Activated naive CD4-positive, alpha-beta T cell treated with anti-CD3 and anti-CD28 coated beads, Interleukin-2, amount 10 ng/mL, durations not matched to agents 7 days and 5 days (primary cell): ENCODE data around the gene MTRR.

Experiments used
- CTCF ChIA-PET: fragments of 350-600 bp; sonication (Branson Sonifier 250); formaldehyde crosslinking; loops from one replicate; lab custom pipeline; 2021; ENCODE audit warnings: antibody characterized with exemption; lab: Charles Lee
- DNase-seq: peaks from one replicate; pipeline ENCODE4 v3.0.0-alpha.2; 2020
- H3K27ac Mint-ChIP-seq: one replicate; pipeline ENCODE4 v1.8.0; 2021; ENCODE audit warnings: mild to moderate bottlenecking, moderate library complexity, mixed read lengths
- H3K27me3 Mint-ChIP-seq: one replicate; pipeline ENCODE4 v1.8.0; 2021; ENCODE audit warnings: mild to moderate bottlenecking, mixed read lengths
- H3K36me3 Mint-ChIP-seq: one replicate; pipeline ENCODE4 v1.8.0; 2021; ENCODE audit warnings: mixed read lengths
- H3K4me1 Mint-ChIP-seq: one replicate; pipeline ENCODE4 v1.8.0; 2021; ENCODE audit warnings: mixed read lengths
- H3K4me3 Mint-ChIP-seq: one replicate; pipeline ENCODE4 v1.8.0; 2021; ENCODE audit warnings: mild to moderate bottlenecking, moderate library complexity, mixed read lengths
- H3K9me3 Mint-ChIP-seq: one replicate; pipeline ENCODE4 v1.8.0; 2021; ENCODE audit warnings: mixed read lengths

The MTRR gene

GRCh38 chr5:7868773-7869473 is at the start of gene MTRR, which contains the start of gene FASTKD3:
MTRR (plus strand) TSS chr5:7869148; CDS start chr5:7870795, 1,647 bp downstream.
FASTKD3 (minus strand) TSS chr5:7869031; CDS start chr5:7868083, 948 bp downstream.
- H3K9me3 Mint-ChIP-seq: no peaks in the 10 kb centered on the region
- CTCF ChIA-PET: interaction anchor here (1.7 to 3.6 kb wide), 2 partner anchors 11 to 18 kb away, joined by 6 to 28 read pairs; no protein-coding TSS in a partner anchor
- peak; percentile 94 for DNase-seq
- peak within 1 kb of the TSS; percentile 86 for H3K4me3 Mint-ChIP-seq
- peaks cover 68% of the 10 kb centered on the region for H3K4me1 Mint-ChIP-seq
- H3K36me3 Mint-ChIP-seq: peaks cover 37% of the 10 kb centered on the region
- no peaks in the 10 kb centered on the region for H3K27me3 Mint-ChIP-seq
- peak within 1 kb of the TSS; percentile 92 for H3K27ac Mint-ChIP-seq

- no peaks in the 10 kb centered on the region for H3K4me1 Mint-ChIP-seq
- H3K4me3 Mint-ChIP-seq: no peak overlapping the region
- no peaks in the 10 kb centered on the region for H3K36me3 Mint-ChIP-seq
- DNase-seq: no peak
- H3K27ac Mint-ChIP-seq: no peak overlapping the region
- CTCF ChIA-PET: interaction anchor here (1.2 kb wide), 1 partner anchor 1002 kb away, joined by 3 read pairs; no protein-coding TSS in a partner anchor
- peaks cover 17% of the 10 kb centered on the region for H3K27me3 Mint-ChIP-seq
- H3K9me3 Mint-ChIP-seq: no peaks in the 10 kb centered on the region
These were observed 46.5 kb upstream of the MTRR start for GRCh38 chr5:7822449-7822848.

GRCh38 chr5:7823594-7823993 is 45.4 kb upstream of the MTRR start:
- Mint-ChIP-seq H3K9me3 (no peaks in the 10 kb centered on the region), H3K36me3 (no peaks in the 10 kb centered on the region), H3K4me1 (no peaks in the 10 kb centered on the region), H3K27me3 (peaks cover 17% of the 10 kb centered on the region), H3K27ac (no peak overlapping the region), H3K4me3 (no peak overlapping the region)
- DNase-seq: no peak
- CTCF ChIA-PET: no interaction called here

- DNase-seq: no peak
- Mint-ChIP-seq H3K4me3 (no peak overlapping the region), H3K9me3 (no peaks in the 10 kb centered on the region), H3K27me3 (peaks cover 14% of the 10 kb centered on the region), H3K4me1 (no peaks in the 10 kb centered on the region), H3K27ac (no peak overlapping the region), H3K36me3 (no peaks in the 10 kb centered on the region)
- CTCF ChIA-PET: no interaction called here
These were observed 44.0 kb upstream of the MTRR start for GRCh38 chr5:7824995-7825394.

GRCh38 chr5:7825630-7826029 is 43.3 kb upstream of the MTRR start:
- no peaks in the 10 kb centered on the region for H3K9me3 Mint-ChIP-seq
- CTCF ChIA-PET: no interaction called here
- no peak overlapping the region for H3K27ac Mint-ChIP-seq
- DNase-seq: no peak
- no peaks in the 10 kb centered on the region for H3K36me3 Mint-ChIP-seq
- peaks cover 13% of the 10 kb centered on the region for H3K27me3 Mint-ChIP-seq
- H3K4me3 Mint-ChIP-seq: no peak overlapping the region
- H3K4me1 Mint-ChIP-seq: no peaks in the 10 kb centered on the region

GRCh38 chr5:7827610-7828009 is 41.3 kb upstream of the MTRR start:
- no peaks in the 10 kb centered on the region for H3K9me3 Mint-ChIP-seq
- CTCF ChIA-PET: no interaction called here
- DNase-seq: no peak
- no peaks in the 10 kb centered on the region for H3K4me1 Mint-ChIP-seq
- H3K27ac Mint-ChIP-seq: no peak overlapping the region
- H3K4me3 Mint-ChIP-seq: no peak overlapping the region
- peaks cover 6% of the 10 kb centered on the region for H3K27me3 Mint-ChIP-seq
- H3K36me3 Mint-ChIP-seq: no peaks in the 10 kb centered on the region

GRCh38 chr5:7828269-7828668 is 40.7 kb upstream of the MTRR start:
- Mint-ChIP-seq H3K4me1 (no peaks in the 10 kb centered on the region), H3K27ac (no peak overlapping the region), H3K9me3 (no peaks in the 10 kb centered on the region), H3K27me3 (peaks cover 6% of the 10 kb centered on the region), H3K4me3 (no peak overlapping the region), H3K36me3 (no peaks in the 10 kb centered on the region)
- no peak for DNase-seq
- CTCF ChIA-PET: no interaction called here

- Mint-ChIP-seq H3K9me3 (no peaks in the 10 kb centered on the region), H3K4me1 (no peaks in the 10 kb centered on the region), H3K4me3 (no peak overlapping the region), H3K36me3 (no peaks in the 10 kb centered on the region), H3K27ac (no peak overlapping the region), H3K27me3 (no peaks in the 10 kb centered on the region)
- no peak for DNase-seq
- CTCF ChIA-PET: no interaction called here
These were observed 34.0 kb upstream of the MTRR start for GRCh38 chr5:7834982-7835381.

GRCh38 chr5:7837403-7837802 is 31.5 kb upstream of the MTRR start:
- H3K4me3 Mint-ChIP-seq: no peak overlapping the region
- no peaks in the 10 kb centered on the region for H3K4me1 Mint-ChIP-seq
- CTCF ChIA-PET: no interaction called here
- no peaks in the 10 kb centered on the region for H3K9me3 Mint-ChIP-seq
- H3K27ac Mint-ChIP-seq: no peak overlapping the region
- no peaks in the 10 kb centered on the region for H3K27me3 Mint-ChIP-seq
- no peaks in the 10 kb centered on the region for H3K36me3 Mint-ChIP-seq
- DNase-seq: no peak

- H3K9me3 Mint-ChIP-seq: no peaks in the 10 kb centered on the region
- CTCF ChIA-PET: no interaction called here
- no peak overlapping the region for H3K4me3 Mint-ChIP-seq
- peaks cover 22% of the 10 kb centered on the region for H3K27me3 Mint-ChIP-seq
- H3K36me3 Mint-ChIP-seq: no peaks in the 10 kb centered on the region
- H3K4me1 Mint-ChIP-seq: no peaks in the 10 kb centered on the region
- no peak for DNase-seq
- H3K27ac Mint-ChIP-seq: no peak overlapping the region
These were observed 26.4 kb upstream of the MTRR start for GRCh38 chr5:7842531-7842930.

GRCh38 chr5:7844901-7845300 is 24.0 kb upstream of the MTRR start:
- Mint-ChIP-seq H3K4me1 (peaks cover 3% of the 10 kb centered on the region), H3K4me3 (no peak overlapping the region), H3K27ac (no peak overlapping the region), H3K9me3 (no peaks in the 10 kb centered on the region), H3K27me3 (peaks cover 45% of the 10 kb centered on the region), H3K36me3 (no peaks in the 10 kb centered on the region)
- CTCF ChIA-PET: interaction anchor here (0.7 kb wide), 1 partner anchor 338 kb away, joined by 3 read pairs; no protein-coding TSS in a partner anchor
- DNase-seq: no peak

- H3K4me3 Mint-ChIP-seq: no peak overlapping the region
- DNase-seq: no peak
- peaks cover 51% of the 10 kb centered on the region for H3K27me3 Mint-ChIP-seq
- H3K9me3 Mint-ChIP-seq: no peaks in the 10 kb centered on the region
- no peaks in the 10 kb centered on the region for H3K36me3 Mint-ChIP-seq
- H3K4me1 Mint-ChIP-seq: peaks cover 7% of the 10 kb centered on the region
- no peak overlapping the region for H3K27ac Mint-ChIP-seq
- CTCF ChIA-PET: interaction anchor here (0.7 to 0.8 kb wide), 2 partner anchors 338 to 585 kb away, joined by 3 read pairs; no protein-coding TSS in a partner anchor
These were observed 23.4 kb upstream of the MTRR start for GRCh38 chr5:7845557-7845956.

- DNase-seq: no peak
- no peak overlapping the region for H3K4me3 Mint-ChIP-seq
These were observed 22.6 kb upstream of the MTRR start for GRCh38 chr5:7846327-7846726.

GRCh38 chr5:7848296-7848695 is 20.7 kb upstream of the MTRR start:
- Mint-ChIP-seq H3K27me3 (peaks cover 65% of the 10 kb centered on the region), H3K27ac (no peak overlapping the region), H3K9me3 (peaks cover 2% of the 10 kb centered on the region), H3K4me1 (peaks cover 24% of the 10 kb centered on the region), H3K36me3 (no peaks in the 10 kb centered on the region), H3K4me3 (no peak overlapping the region)
- no peak for DNase-seq
- CTCF ChIA-PET: no interaction called here

More at GRCh38 chr5:7846327-7846726, 22.6 kb upstream of the MTRR start:
- CTCF ChIA-PET: interaction anchor here (0.8 kb wide), 1 partner anchor 586 kb away, joined by 3 read pairs; no protein-coding TSS in a partner anchor
- Mint-ChIP-seq H3K36me3 (no peaks in the 10 kb centered on the region), H3K27me3 (peaks cover 58% of the 10 kb centered on the region), H3K4me1 (peaks cover 10% of the 10 kb centered on the region), H3K9me3 (no peaks in the 10 kb centered on the region), H3K27ac (no peak overlapping the region)
